PC-3 (cell line): ENCODE data around the gene MELTF. TPM values are rescaled to one million over a fixed set of nuclear protein-coding genes. Genes with fewer than 3 reads are reported as not detected.

Source experiments
- ATAC-seq: fragments of 200-7000 bp; cut with Tn5 transposase; 2 replicates; pipeline ENCODE4 v1.9.1; 2020; ENCODE audit warnings: mild to moderate bottlenecking, moderate library complexity
- BruUV-seq: library from RNA; stranded (reverse); fragments of 400-500 nt; replicated peaks from 2 replicates; lab custom pipeline; 2021; lab: Mats Ljungman, UMichigan
- CTCF ChIA-PET: fragments of 300-600 bp; sonication (Branson Sonifier 250); formaldehyde crosslinking; loops from one replicate; lab custom pipeline; 2022; ENCODE audit warnings: antibody characterized with exemption; lab: Charles Lee
- POLR2A ChIA-PET: fragments of 300-600 bp; sonication (Branson Sonifier 250); formaldehyde crosslinking; loops from one replicate; lab custom pipeline; 2022; ENCODE audit warnings: antibody characterized with exemption; ENCODE audit not compliant: unreplicated experiment; lab: Charles Lee
- DNase-seq: peaks from one replicate; pipeline ENCODE4 v3.0.0-alpha.2; 2015
- H2AFZ ChIP-seq: fragments of 300-600 bp; sonication (generic); 2 replicates; pipeline ENCODE4 v1.6.0; 2016; ENCODE audit warnings: antibody characterized with exemption, low read length
- H3F3A ChIP-seq: fragments of 300-600 bp; sonication (generic); one replicate; pipeline ENCODE4 v1.6.0; 2017; ENCODE audit warnings: antibody characterized with exemption, low read length, control low read depth, mild to moderate bottlenecking; ENCODE audit not compliant: unreplicated experiment
- H3K27ac ChIP-seq: fragments of 300-600 bp; sonication (generic); 2 replicates; pipeline ENCODE4 v1.5.1; 2016; ENCODE audit warnings: mild to moderate bottlenecking, low read length
- H3K27me3 ChIP-seq: fragments of 300-600 bp; sonication (generic); 2 replicates; pipeline ENCODE4 v1.6.1; 2016; ENCODE audit warnings: low read length, mixed read lengths
- H3K36me3 ChIP-seq: fragments of 300-600 bp; sonication (generic); 2 replicates; pipeline ENCODE4 v1.6.1; 2016; ENCODE audit warnings: low read depth, mixed run types, low read length, mixed read lengths
- H3K4me1 ChIP-seq: fragments of 300-600 bp; sonication (generic); 2 replicates; pipeline ENCODE4 v1.5.1; 2016; ENCODE audit warnings: low read length; ENCODE audit not compliant: insufficient read depth
- H3K4me2 ChIP-seq: fragments of 300-600 bp; sonication (generic); 2 replicates; pipeline ENCODE4 v1.6.0; 2016; ENCODE audit warnings: low read length
- H3K4me3 ChIP-seq: fragments of 300-600 bp; sonication (generic); 2 replicates; pipeline ENCODE4 v1.5.1; 2016; ENCODE audit warnings: mild to moderate bottlenecking, low read length, mixed read lengths
- H3K79me2 ChIP-seq: fragments of 300-600 bp; sonication (generic); 2 replicates; pipeline ENCODE4 v1.6.1; 2017; ENCODE audit warnings: low read length, mixed read lengths
- H3K9ac ChIP-seq: fragments of 300-600 bp; sonication (generic); 2 replicates; pipeline ENCODE4 v1.6.0; 2016; ENCODE audit warnings: mild to moderate bottlenecking, low read length
- H3K9me2 ChIP-seq: fragments of 300-600 bp; sonication (generic); replicated peaks from 2 replicates; pipeline ENCODE4 v1.6.1; 2016; ENCODE audit warnings: mixed run types, low read length, mixed read lengths
- H3K9me3 ChIP-seq: fragments of 300-600 bp; sonication (generic); 2 replicates; pipeline ENCODE4 v1.6.1; 2016; ENCODE audit warnings: low read length, mixed read lengths
- H4K20me1 ChIP-seq: fragments of 300-600 bp; sonication (generic); 2 replicates; pipeline ENCODE4 v1.6.1; 2016; ENCODE audit warnings: low read length, mixed read lengths
- EZH2 ChIP-seq: fragments of 300-600 bp; sonication (generic); IDR thresholded peaks from one replicate; pipeline ENCODE4 v1.6.1; 2017; ENCODE audit warnings: antibody characterized with exemption, mild to moderate bottlenecking, low read length; ENCODE audit not compliant: unreplicated experiment
- EZH2phosphoT487 ChIP-seq: fragments of 300-600 bp; sonication (generic); IDR thresholded peaks from 2 replicates; pipeline ENCODE4 v1.6.1; 2018; ENCODE audit warnings: mild to moderate bottlenecking, antibody characterized with exemption, low read length, borderline replicate concordance
- intact Hi-C: fragments of 100-400 bp; cut with micrococcal nuclease; formaldehyde crosslinking; loops from 2 replicates; pipeline ENCODE4 v1.9.0; 2023
- total RNA-seq: library from RNA; depleted of rRNA; stranded (reverse); fragments of >200 nt; gene quantifications from 2 replicates; pipeline ENCODE4 v1.2.3, GENCODE V29; 2014; rRNA removed
- TF ChIP-seq, protein P1 (sequence below): fragments of 300-600 bp; sonication (generic); conservative IDR thresholded peaks from 2 replicates; pipeline ENCODE4 v1.5.1; 2017; ENCODE audit warnings: antibody characterized with exemption, low read depth, mild to moderate bottlenecking, low read length

The MELTF gene
- total RNA-seq, 1 experiment from 2014 or later, result 40.6 TPM

DNA sequence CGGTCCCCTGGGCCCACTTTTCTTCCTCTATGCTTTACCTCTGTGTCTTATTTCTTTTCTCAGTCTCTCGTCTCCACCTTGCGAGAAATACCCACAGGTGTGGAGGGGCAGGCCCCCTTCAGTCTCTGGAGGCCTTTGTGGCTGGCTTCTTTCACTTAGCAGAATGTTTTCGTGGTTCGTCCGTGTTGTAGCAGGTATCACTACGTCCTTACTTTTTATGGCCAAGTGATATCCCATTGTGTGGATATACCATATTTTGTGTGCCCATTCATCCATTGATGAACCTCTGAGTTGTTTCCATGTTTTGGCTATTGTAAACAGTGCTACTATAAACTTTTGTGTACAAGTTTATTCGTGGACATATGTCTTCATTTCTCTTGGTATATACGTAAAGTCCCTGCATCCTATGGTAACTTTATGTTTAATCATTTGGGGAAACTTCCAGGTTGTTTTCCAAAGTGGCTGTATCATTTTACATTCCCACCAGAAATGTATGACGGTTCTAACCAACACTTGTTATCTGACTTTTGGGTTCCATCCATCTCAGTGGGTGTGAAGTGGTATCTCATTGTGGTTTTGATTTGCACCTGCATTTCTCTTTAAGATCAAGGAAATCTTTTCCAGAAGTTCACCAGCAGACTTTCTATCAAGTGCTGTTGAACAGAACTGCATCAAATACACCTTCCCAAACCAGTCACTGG, 66.5 kb downstream of the MELTF start:
- H3K4me1 ChIP-seq, result no peaks in the 10 kb centered on the region
- no peaks in the 10 kb centered on the region for H3K9me3 ChIP-seq
- H3F3A ChIP-seq, result no peaks in the 10 kb centered on the region
- ATAC-seq (no peak), DNase-seq (no peak)
- no peak overlapping the region for H2AFZ ChIP-seq
- no TSS peak for BruUV-seq
- no peak overlapping the region for H3K27ac ChIP-seq
- CTCF ChIA-PET, result interaction anchor here (0.6 kb wide), 1 partner anchor 95 kb away, joined by 3 read pairs; the partner anchor contains the start of gene SENP5
- H4K20me1 ChIP-seq, result no peaks in the 10 kb centered on the region
- POLR2A ChIA-PET, result no interaction called here
- intact Hi-C loops, result no loop called here
- H3K4me3 ChIP-seq, result no peak overlapping the region
- TF ChIP-seq EZH2, result no peak
- TF ChIP-seq EZH2phosphoT487, result no peak
- TF ChIP-seq, protein P1, sequence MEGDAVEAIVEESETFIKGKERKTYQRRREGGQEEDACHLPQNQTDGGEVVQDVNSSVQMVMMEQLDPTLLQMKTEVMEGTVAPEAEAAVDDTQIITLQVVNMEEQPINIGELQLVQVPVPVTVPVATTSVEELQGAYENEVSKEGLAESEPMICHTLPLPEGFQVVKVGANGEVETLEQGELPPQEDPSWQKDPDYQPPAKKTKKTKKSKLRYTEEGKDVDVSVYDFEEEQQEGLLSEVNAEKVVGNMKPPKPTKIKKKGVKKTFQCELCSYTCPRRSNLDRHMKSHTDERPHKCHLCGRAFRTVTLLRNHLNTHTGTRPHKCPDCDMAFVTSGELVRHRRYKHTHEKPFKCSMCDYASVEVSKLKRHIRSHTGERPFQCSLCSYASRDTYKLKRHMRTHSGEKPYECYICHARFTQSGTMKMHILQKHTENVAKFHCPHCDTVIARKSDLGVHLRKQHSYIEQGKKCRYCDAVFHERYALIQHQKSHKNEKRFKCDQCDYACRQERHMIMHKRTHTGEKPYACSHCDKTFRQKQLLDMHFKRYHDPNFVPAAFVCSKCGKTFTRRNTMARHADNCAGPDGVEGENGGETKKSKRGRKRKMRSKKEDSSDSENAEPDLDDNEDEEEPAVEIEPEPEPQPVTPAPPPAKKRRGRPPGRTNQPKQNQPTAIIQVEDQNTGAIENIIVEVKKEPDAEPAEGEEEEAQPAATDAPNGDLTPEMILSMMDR, result no peak
- no peak overlapping the region for H3K9ac ChIP-seq
- no peak overlapping the region for H3K4me2 ChIP-seq
- no peaks in the 10 kb centered on the region for H3K9me2 ChIP-seq
- no peaks in the 10 kb centered on the region for H3K27me3 ChIP-seq
- H3K36me3 ChIP-seq, result no peaks in the 10 kb centered on the region
- 0 out of 2 replicates have a peak, but pooled peaks cover 3% of the 10 kb centered on the region for H3K79me2 ChIP-seq

DNA sequence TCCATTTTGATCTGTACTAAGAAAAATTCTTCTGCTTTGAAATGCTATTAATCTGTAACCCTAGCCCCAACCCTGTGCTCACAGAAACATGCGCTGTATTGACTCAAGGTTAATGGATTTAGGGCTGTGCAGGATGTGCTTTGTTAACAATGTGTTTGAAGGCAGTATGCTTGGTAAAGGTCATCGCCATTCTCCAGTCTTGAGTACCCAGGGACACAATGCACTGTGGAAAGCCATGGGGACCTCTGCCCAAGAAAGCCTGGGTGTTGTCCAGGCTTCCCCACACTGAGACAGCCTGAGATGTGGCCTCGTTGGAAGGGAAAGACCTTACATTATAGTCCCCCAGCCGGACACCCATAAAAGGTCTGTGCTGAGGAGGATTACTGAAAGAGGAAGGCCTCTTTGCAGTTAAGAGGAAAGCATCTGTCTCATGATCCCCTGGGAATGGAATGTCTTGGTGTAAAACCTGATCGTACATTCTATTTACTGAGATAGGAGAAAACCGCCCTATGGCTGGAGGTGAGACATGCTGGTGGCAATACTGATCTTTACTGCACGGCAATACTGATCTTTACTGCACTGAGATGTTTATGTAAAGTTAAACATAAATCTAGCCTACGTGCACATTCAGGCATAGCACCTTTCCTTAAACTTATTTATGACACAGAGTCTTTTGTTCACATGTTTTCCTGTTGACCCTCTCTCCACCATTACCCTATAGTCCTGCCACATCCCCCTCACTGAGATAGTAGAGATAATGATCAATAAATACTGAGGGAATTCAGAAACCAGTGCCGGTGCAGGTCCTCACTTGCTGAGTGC, 67.3 kb downstream of the MELTF start:
- H3K36me3 ChIP-seq, result no peaks in the 10 kb centered on the region
- intact Hi-C loops, result no loop called here
- H3K27me3 ChIP-seq, result no peaks in the 10 kb centered on the region
- no peak overlapping the region for H3K9ac ChIP-seq
- TF ChIP-seq EZH2, result no peak
- no peak overlapping the region for H3K4me3 ChIP-seq
- H4K20me1 ChIP-seq, result no peaks in the 10 kb centered on the region
- DNase-seq (no peak), ATAC-seq (no peak)
- H3K4me1 ChIP-seq, result no peaks in the 10 kb centered on the region
- no peaks in the 10 kb centered on the region for H3K9me2 ChIP-seq
- no peak overlapping the region for H2AFZ ChIP-seq
- H3K4me2 ChIP-seq, result no peak overlapping the region
- BruUV-seq, result no TSS peak
- no peaks in the 10 kb centered on the region for H3K79me2 ChIP-seq
- no peak overlapping the region for H3K27ac ChIP-seq
- CTCF ChIA-PET, result no interaction called here
- POLR2A ChIA-PET, result no interaction called here
- H3F3A ChIP-seq, result no peaks in the 10 kb centered on the region
- H3K9me3 ChIP-seq, result no peaks in the 10 kb centered on the region

DNA sequence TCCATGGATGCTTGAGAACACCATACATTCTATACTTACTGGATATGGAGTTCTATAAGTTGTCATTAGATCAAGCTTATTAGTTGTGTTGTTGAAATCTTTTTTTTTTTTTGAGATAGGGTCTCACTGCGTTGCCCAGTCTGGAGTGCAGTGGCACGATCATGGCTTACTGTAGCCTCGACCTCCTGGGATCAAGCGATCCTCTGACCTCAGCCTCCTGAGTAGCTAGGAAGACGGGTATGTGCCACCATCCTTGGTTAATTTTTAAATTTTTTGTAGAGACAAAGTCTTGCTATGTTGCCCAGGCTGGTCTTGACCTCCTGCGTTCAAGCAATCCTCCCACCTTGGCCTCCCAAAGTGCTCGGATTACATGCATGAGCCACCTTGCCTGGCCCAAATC, 74.8 kb downstream of the MELTF start:
- H3K27ac ChIP-seq, result no peak overlapping the region
- no peak overlapping the region for H3K4me2 ChIP-seq
- intact Hi-C loops, result no loop called here
- ATAC-seq (no peak), DNase-seq (no peak)
- H3K9me2 ChIP-seq, result no peaks in the 10 kb centered on the region
- no peaks in the 10 kb centered on the region for H4K20me1 ChIP-seq
- no peaks in the 10 kb centered on the region for H3K36me3 ChIP-seq
- CTCF ChIA-PET, result interaction anchor here (0.7 kb wide), 1 partner anchor 232 kb away, joined by 3 read pairs; no protein-coding TSS in a partner anchor
- no TSS peak for BruUV-seq
- no peak overlapping the region for H3K9ac ChIP-seq
- POLR2A ChIA-PET, result no interaction called here
- H3K4me1 ChIP-seq, result no peaks in the 10 kb centered on the region
- no peak overlapping the region for H3K4me3 ChIP-seq
- TF ChIP-seq EZH2phosphoT487, result no peak
- TF ChIP-seq, protein P1, result no peak
- no peak for TF ChIP-seq EZH2
- H3K27me3 ChIP-seq, result no peaks in the 10 kb centered on the region
- H3K9me3 ChIP-seq, result no peaks in the 10 kb centered on the region
- no peak overlapping the region for H2AFZ ChIP-seq
- H3K79me2 ChIP-seq, result no peaks in the 10 kb centered on the region
- H3F3A ChIP-seq, result no peaks in the 10 kb centered on the region

Other genes with a start within 250 kb of the MELTF start
- 31.4 and 34.2 TPM in 2 replicates for gene SENP5, start 161.9 kb downstream of the MELTF start, total RNA-seq
- gene NCBP2, start 87.3 kb downstream of the MELTF start, total RNA-seq, result 119 and 131 TPM in 2 replicates
- 1.6 and 3.7 TPM in 2 replicates for gene PIGZ, start 61.0 kb downstream of the MELTF start, total RNA-seq